Osteocyte (in vitro differentiated cells): ENCODE data around the gene BABAM2. TPM values are rescaled to one million over a fixed set of nuclear protein-coding genes. Genes with fewer than 3 reads are reported as not detected.

ENCODE experiments used
- DNase-seq: peaks from one replicate; pipeline ENCODE4 v3.0.0; 2021; ENCODE audit warnings: mixed read lengths; ENCODE audit not compliant: unreplicated experiment; ENCODE audit errors: extremely low spot score
- H3K27ac Mint-ChIP-seq: one replicate; pipeline ENCODE4 v1.8.0; 2021; ENCODE audit warnings: mild to moderate bottlenecking, mixed read lengths; ENCODE audit not compliant: unreplicated experiment
- H3K27me3 Mint-ChIP-seq: one replicate; pipeline ENCODE4 v1.8.0; 2021; ENCODE audit warnings: mixed read lengths; ENCODE audit not compliant: unreplicated experiment
- H3K36me3 Mint-ChIP-seq: one replicate; pipeline ENCODE4 v1.8.0; 2021; ENCODE audit warnings: mixed read lengths; ENCODE audit not compliant: unreplicated experiment
- H3K4me1 Mint-ChIP-seq: one replicate; pipeline ENCODE4 v1.8.0; 2021; ENCODE audit warnings: mixed read lengths; ENCODE audit not compliant: unreplicated experiment
- H3K4me3 Mint-ChIP-seq: one replicate; pipeline ENCODE4 v1.8.0; 2021; ENCODE audit warnings: mild to moderate bottlenecking, moderate library complexity, mixed read lengths; ENCODE audit not compliant: unreplicated experiment
- H3K9me3 Mint-ChIP-seq: one replicate; pipeline ENCODE4 v1.8.0; 2021; ENCODE audit warnings: mixed read lengths; ENCODE audit not compliant: unreplicated experiment
- CTCF ChIP-seq: fragments of 200-600 bp; sonication (generic); IDR thresholded peaks from 2 replicates; pipeline ENCODE4 v1.5.0; 2021; ENCODE audit warnings: antibody characterized with exemption, mild to moderate bottlenecking, moderate library complexity
- total RNA-seq: library from RNA; stranded (reverse); gene quantifications from 2 replicates; pipeline ENCODE4 v1.2.1, GENCODE V29; 2021

The BABAM2 gene
- total RNA-seq, 1 donor from 2014 or later = 43.6 TPM

- Mint-ChIP-seq H3K4me1 (peaks cover 55% of the 10 kb centered on the region), H3K9me3 (no peaks in the 10 kb centered on the region), H3K27me3 (no peaks in the 10 kb centered on the region), H3K4me3 (no peak overlapping the region), H3K27ac (no peak overlapping the region), H3K36me3 (no peaks in the 10 kb centered on the region)
- no peak for DNase-seq
- no peak for TF ChIP-seq CTCF
These were observed 457.1 kb downstream of the BABAM2 start for GRCh38 chr2:28347596-28347995.

- no peaks in the 10 kb centered on the region for H3K9me3 Mint-ChIP-seq
- no peaks in the 10 kb centered on the region for H3K36me3 Mint-ChIP-seq
- H3K27ac Mint-ChIP-seq = no peak overlapping the region
- TF ChIP-seq CTCF = no peak
- H3K27me3 Mint-ChIP-seq = no peaks in the 10 kb centered on the region
- peaks cover 54% of the 10 kb centered on the region for H3K4me1 Mint-ChIP-seq
- H3K4me3 Mint-ChIP-seq = no peak overlapping the region
- DNase-seq = no peak
These were observed 457.6 kb downstream of the BABAM2 start for GRCh38 chr2:28348149-28348567.

- no peaks in the 10 kb centered on the region for H3K9me3 Mint-ChIP-seq
- no peak for TF ChIP-seq CTCF
- H3K4me3 Mint-ChIP-seq = no peak overlapping the region
- H3K27ac Mint-ChIP-seq = no peak overlapping the region
- no peaks in the 10 kb centered on the region for H3K27me3 Mint-ChIP-seq
- H3K4me1 Mint-ChIP-seq = peaks cover 46% of the 10 kb centered on the region
- H3K36me3 Mint-ChIP-seq = no peaks in the 10 kb centered on the region
- DNase-seq = no peak
These were observed 458.4 kb downstream of the BABAM2 start for GRCh38 chr2:28348921-28349320.

- Mint-ChIP-seq H3K36me3 (no peaks in the 10 kb centered on the region), H3K4me3 (no peak overlapping the region), H3K27me3 (no peaks in the 10 kb centered on the region), H3K4me1 (peaks cover 39% of the 10 kb centered on the region), H3K9me3 (no peaks in the 10 kb centered on the region), H3K27ac (no peak overlapping the region)
- DNase-seq = no peak
- no peak for TF ChIP-seq CTCF
These were observed 459.1 kb downstream of the BABAM2 start for GRCh38 chr2:28349546-28350165.

GRCh38 chr2:28350196-28350595 lies 459.7 kb downstream of the BABAM2 start:
- H3K4me3 Mint-ChIP-seq = no peak overlapping the region
- TF ChIP-seq CTCF = no peak
- DNase-seq = no peak
- H3K27me3 Mint-ChIP-seq = no peaks in the 10 kb centered on the region
- no peak overlapping the region for H3K27ac Mint-ChIP-seq
- H3K9me3 Mint-ChIP-seq = no peaks in the 10 kb centered on the region
- no peaks in the 10 kb centered on the region for H3K36me3 Mint-ChIP-seq
- peaks cover 44% of the 10 kb centered on the region for H3K4me1 Mint-ChIP-seq
